ACHN (cell line): ENCODE measurements around the gene RGS3.
"Not testable (repeated sequence)": the region's sequence is repeated elsewhere in the genome, so short reads cannot be mapped to it uniquely, and the experiment has no call there.

Experiments used
- DNase-seq: peaks from one replicate; pipeline ENCODE4 v3.0.0-alpha.2; 2015
- in situ Hi-C: cut with HindIII; loops from 2 replicates; pipeline ENCODE4 v1.10.0; 2017; ENCODE audit warnings: low sequenced_read_pairs, low pct_ligation_motif_present, low pct_unique_long_range_greater_than_20kb

Gene RGS3

DNA sequence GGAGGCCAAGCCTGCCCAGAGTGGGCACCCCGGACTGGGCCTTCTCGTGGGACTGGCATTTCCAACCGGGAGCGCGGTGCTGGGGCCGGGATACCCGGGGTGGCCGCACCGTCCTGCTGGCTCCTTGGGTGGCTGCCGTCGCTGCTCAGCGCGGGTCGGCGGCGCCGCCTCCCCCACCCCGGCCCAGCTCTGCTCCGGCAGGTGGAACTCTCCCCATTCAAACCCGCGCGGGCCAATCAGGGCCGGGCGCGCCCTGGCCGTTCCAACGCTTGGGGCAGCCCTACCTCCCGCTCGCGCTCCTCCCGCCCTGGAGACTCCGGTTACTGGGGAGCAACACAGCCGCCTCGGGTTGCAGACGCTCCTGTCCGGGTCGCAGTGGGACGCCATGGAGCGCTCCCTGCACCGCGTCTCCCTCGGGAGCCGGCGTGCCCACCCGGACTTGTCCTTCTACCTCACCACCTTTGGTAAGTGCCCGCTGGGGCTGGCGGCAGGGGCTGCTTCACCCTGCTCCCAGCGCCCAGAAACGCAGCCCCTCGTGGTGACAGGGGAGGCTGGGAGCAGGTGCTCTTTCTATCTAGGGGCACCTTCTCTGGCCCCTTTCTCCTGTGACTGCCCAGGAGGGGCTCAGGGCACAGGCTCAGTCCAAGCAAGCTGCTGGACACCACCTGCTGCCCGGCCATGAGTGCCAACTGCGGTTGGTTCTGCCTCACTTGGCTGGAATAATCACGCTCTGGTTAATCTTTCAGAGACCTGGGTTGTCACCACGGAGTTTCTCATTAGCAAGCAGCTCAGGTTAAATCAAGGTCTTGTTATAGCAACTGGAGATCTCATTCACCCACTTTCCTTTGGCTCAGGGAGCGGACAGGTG, at the start of gene RGS3:
TSS of gene RGS3 (plus strand) at position 310 of the 868 bp plus-strand sequence. CDS start at position 386, 76 bp downstream.
- DNase-seq: peak; percentile 86
- in situ Hi-C loops: no loop called here

DNA sequence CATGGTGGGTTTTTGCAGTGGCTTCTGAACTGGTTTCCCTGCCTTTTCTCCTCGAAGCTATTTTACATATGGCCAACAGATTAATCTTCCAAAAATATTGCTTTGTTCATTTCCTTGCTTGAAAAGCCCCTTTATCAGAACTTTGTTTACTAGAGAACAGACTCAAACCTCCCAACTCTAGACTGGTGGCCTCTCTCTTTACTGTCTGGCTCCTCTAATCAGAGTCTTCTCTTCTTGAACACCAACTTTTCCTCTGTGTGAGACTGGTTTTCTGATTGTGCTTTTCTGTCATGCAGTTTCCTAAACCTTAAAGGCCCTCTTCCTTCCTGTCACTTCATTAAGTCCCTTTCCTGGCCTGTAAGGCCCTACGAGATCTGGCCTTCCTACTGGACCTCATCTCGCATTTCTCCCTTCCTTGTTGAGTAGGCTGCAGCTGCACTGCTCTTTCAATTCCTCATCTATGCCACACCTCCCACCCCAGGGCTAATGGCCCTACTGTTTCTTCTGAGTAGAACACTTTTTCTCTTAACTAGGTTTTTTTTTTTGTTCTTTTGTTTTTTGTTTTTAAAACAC, 47.3 kb upstream of the RGS3 start:
- in situ Hi-C loops: no loop called here
- no peak for DNase-seq

DNA sequence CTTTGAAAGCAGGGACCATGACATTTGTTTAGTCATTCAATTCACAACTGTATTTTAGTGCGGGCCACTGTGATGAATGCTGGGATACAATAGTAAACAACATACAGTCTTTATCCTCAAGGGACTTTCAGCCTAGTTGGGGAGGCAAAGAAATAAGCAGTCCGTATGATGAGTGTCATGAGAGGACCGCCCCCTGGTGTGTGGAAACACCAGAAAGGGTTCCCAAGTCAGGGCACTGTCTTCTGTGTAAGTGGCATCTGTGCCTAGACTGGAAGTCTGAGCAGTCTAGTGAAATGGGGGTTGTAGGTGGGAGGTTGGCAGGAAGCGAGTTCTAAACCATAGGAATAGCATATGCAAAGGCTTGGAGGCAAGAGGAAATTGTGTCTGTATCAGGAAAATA, 46.2 kb upstream of the RGS3 start:
- in situ Hi-C loops: no loop called here
- DNase-seq: no peak

DNA sequence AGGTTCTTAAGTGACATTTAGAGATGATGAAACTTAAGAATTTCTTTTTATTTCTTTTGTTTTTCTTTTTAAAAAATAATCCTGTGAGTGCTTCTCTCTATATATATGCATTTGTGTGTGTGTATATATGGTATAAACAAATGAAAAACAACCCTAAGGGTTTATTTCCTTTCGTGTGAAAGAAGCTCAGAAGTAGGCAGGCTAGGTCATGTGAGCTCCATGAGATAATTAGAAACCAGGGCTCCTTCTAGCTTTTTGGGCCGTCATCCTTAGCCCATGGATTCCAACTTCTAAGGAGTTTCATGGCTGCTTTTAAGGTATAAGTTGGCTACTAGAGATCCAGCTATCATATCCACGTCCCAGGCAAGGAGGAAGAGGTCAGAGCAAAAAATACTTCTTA, 41.8 kb upstream of the RGS3 start:
- DNase-seq: no peak
- in situ Hi-C loops: no loop called here

DNA sequence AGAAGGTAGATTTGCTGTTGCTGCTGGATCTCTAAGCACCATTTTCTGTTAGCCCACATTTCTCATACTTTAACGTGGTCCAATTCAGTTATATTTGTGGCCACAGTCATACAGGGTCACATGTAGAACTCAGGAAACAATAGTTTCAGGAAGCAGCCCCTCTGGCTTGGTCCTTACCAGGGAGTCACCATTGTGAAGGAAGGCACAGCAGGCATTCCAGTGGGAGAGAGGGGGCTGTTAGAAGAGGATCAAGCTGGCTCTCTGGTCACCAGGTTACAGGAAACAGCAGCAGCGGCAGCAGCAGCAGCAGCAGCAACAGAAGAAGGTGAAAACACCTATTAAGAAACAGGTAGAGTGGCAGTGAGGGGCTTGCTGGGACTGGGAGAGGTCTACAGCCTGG, 38.5 kb upstream of the RGS3 start:
- DNase-seq: no peak
- in situ Hi-C loops: no loop called here

DNA sequence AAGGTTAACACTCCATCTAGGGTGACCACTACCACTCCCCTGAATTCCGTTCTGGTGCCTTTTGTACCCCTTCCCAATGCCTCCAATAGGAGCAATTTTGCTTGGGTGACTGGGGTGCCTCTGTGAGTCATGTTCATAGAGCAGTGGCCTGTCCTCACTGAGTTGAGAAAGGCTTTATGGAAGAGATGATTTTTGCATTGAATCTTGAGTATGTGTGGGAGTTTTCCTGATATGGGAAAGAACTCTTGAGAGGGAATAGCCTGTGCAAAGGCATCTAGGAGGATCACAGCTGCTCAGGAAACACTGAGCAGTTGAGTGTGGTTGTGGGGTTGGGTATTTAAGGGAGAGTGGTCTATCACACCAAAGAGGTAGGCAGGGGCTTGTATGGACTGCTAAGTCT, 36.8 kb upstream of the RGS3 start:
- in situ Hi-C loops: no loop called here

DNA sequence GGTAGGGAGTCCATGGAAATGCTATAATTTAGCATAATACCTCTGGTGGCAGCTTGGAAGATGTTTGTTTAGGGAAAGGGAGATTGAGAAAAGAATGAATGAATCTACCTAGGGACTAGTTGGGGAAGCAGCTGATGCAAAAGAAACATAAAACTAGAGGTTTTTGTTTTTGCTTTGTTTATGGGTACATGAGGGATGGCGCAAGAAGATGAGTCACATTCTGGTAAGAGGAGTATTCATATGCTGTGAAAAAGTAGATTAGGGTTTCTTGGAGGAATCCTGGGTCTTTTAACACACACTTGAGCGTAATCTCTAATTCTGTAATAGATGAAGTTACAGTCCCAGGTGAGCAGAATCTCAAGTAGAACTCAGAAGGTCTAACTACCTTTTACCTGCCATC, 35.9 kb upstream of the RGS3 start:
- in situ Hi-C loops: no loop called here
- DNase-seq: no peak

More for the DNA sequence above, 36.8 kb upstream of the RGS3 start:
- DNase-seq: no peak

DNA sequence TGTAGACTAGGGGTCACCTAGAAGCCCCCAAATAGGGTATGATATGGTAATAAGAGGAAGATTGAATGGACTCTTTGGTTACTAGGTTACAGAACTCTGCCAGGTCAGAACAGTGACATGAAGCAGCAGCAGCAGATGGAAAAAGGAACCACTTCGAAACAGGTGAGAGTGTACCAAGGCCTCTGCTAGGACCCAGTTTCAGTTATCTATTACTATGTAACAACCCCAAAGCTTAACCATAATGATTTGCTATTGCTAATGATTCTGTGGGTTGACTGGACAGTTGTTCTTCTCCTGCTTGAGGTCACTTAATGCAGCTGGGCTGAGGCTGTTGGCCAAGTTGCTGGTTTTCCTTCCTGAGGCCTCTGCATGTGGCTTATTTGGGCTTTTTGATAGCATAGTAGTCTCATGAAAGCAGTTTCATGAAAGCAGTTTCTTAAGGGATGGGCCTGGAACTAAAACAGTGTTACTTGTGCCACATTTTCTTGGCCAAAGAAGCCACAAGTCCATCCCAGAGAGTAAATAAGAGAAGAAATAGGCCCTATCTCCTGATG, 35.4 kb upstream of the RGS3 start:
- in situ Hi-C loops: no loop called here
- DNase-seq: no peak

DNA sequence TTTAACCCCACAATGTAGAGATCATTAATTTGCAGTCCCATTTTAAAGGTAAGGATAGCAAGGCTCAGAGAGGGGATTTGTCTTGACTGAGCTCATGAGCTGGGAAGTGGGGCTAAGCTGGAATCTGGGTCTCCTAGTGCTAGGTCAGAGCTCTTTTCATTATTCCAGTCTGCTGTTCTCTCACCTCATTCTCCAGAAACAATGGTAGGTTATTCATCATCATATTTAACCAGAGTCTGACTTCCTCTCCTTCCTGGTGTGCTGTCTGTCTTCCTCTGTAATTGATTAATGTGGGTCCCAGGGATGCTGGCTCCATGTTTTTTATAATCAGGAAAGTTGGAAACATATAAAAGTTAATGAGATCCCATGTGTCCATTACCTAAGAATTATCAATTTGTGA, 32.3 kb upstream of the RGS3 start:
- in situ Hi-C loops: no loop called here
- no peak for DNase-seq

DNA sequence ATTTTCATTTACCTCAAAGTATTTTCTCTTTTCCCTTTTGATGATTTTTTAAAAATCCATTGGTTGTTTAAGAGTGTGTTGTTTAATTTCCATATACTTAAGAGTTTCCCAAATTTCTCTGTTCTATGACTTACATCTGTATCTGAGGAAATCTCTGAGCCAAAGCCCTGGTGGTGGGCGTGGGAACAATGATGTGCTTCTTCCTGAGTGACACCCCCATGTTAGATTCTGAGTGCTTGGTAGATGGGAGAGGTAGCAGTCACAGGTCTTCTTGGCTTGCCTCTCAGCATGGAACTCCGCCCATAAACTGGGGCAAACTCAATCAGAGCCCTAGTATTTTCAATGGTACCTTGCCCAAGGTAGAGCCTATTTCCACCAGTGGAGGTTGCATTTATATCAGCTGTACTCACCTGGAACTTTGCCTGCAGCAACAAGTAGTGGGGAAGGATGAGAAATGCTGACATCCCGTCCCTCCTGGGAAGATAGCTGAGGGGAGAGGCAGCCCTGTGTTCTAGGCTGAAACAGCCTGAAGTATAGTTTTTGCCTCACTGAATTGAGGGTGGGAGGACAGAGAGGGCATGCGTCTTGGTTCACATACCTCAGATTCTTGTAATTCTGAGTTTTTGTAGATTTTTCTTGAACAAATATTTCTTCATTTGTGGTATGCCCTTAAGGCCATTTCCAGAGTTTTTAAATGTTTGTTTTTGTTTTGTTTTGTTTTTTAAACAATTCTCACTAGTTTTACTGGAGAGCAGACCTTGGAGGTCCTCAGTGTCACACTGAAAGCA, 26.6 kb upstream of the RGS3 start:
- DNase-seq: no peak
- in situ Hi-C loops: no loop called here

DNA sequence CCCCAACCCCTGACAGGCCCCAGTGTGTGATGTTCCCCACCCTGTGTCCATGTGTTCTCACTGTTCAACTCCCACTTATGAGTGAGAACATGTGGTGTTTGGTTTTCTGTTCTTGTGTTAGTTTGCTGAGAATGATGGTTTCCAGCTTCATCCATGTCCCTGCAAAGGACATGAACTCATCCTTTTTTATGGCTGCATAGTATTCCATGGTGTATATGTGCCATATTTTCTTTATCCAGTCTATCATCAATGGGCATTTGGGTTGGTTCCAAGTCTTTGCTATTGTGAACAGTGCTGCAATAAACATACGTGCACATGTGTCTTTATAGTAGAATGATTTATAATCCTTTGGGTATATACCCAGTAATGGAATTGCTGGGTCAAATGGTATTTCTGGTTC, 25.8 kb upstream of the RGS3 start:
- DNase-seq, in situ Hi-C loops: not testable (repeated sequence)

DNA sequence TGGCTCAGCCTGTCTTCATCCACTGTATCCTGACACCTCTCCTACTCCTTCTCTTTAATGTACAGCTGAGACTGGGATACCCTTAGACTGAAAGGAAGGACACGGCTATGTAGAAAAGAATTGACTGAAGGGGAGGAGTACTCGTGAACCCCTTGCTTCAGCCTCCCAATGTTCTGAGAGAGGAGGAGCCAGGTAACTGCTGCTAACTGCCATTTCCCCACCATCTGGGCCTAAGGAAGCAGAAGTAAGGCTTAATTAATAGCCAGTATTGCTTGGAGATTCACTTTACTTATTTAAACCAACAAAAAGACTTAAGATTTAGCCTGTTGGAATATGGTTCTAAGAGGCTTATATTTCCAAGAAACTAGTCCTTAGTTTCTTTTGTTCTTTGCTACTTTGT, 18.8 kb upstream of the RGS3 start:
- in situ Hi-C loops: no loop called here
- no peak for DNase-seq

DNA sequence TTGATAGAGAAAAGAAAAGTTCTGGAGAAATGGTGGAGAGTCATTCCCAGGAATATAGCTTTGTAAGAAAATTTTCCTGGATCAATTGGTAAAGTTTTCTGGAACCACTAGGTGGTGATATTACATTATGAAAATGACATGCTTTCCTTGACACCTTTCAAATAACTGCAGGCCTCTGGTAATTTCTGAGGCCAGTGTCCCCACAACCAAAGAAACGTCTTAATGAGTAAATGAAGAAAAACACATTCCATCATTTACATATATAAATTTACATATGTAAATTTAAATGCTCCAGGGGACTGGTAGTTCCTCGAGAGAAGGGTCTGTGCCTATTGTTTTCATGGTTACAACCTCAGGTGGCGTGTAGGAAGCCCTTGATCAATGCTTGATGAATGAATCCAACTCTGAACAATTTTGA, 17.2 kb upstream of the RGS3 start:
- DNase-seq: peak; percentile 59
- in situ Hi-C loops: no loop called here

DNA sequence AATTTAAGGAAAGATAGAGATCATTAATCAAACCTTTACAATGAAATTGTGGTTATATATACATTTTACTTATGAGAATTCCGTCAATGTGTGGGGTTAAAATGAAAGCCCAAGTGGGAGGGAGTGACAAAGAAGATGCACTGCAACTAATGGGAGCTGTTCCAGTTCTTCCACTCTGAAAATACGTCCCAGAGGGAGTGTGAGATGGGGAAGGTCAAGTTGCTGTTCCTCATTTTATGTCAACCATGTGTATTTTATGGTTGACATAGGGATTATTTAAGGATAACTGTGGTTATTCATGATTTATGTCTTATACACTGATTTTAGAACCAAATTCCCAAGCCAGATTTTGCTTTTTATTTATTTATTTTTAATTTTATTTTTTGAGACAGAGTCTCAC, 14.2 kb upstream of the RGS3 start:
- no peak for DNase-seq
- in situ Hi-C loops: no loop called here

DNA sequence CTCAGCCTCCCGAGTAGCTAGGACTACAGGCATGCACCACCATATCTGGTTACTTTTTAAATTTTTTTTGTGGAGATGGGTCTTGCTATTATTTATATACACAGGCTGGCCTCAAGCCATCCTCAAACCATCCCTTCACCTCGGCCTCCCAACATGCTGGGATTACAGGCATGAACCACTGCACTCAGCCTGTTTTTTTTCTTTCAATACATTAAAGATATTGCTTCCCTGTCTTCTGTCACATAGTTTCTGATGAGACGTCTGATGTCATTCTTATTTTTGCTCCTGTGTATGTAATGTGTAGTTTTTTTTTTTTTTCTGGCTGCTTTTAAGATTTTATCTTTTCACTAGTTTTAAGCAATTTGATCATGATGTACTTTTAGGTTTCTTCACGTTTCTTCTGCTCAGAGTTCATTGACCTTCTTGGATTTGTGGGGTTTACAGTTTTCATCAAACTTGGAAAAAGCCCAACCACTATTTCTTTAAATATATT, 11.4 kb upstream of the RGS3 start:
- DNase-seq: no peak
- in situ Hi-C loops: no loop called here

DNA sequence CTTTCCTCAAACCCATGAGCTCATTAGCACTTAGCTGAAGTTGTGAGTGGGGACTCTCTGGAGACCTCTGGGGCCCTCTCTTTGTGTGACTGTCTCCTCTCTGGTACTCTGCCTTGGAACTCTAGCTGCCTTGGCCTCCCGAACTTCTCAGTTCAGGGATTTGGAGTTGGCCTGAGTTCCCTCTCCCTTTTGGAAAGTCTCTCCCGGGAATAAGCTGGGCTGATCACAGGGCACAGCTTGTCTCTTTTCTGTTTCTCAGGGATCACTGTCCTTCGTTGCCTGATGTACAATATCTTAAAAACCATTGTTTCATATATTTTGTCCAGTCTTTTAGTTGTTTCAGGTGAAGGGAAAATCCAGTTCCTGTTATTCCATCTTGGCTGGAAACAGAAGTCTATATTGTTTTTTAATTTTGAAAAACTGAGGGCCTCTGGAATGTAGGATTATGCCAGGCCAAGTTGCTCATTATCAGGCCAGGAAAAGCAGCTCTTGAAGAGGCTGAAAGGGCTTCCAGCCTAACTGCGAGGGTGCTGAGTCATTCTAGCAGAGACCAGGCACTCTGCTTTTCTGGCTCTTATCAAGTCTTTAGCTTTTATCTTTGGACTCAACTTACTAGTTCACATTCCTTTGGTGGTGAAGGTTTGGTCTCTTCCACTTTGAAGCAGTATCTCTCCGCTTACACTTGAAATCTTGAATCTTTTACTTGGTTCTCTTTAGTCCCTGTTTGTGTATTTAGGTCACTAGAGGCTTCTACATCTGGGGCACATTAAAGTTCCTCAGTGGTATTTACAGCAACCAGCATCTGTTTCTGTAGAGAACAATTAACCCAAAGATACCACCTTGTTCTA, 8.4 kb upstream of the RGS3 start:
- in situ Hi-C loops: no loop called here
- DNase-seq: peak; percentile 71

DNA sequence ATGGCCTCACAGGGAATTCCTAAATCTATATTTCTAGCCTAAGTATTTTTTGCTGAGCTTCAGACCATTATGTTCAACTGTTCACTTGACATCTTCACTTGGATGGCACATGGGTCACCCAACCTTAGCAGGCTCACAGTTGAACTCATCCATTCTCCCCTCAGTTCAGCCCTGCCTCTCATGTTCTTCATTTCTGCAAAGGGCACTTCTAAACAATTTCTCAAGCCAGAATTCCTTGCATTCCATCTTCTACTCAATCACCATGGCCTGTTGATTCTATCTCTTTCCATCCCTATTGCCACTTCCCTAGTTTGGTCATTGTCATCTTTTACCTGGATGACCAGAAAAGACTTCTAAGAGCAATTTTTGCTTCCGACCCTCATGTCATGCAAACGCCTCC, 7.3 kb upstream of the RGS3 start:
- in situ Hi-C loops: no loop called here
- peak; percentile 38 for DNase-seq

DNA sequence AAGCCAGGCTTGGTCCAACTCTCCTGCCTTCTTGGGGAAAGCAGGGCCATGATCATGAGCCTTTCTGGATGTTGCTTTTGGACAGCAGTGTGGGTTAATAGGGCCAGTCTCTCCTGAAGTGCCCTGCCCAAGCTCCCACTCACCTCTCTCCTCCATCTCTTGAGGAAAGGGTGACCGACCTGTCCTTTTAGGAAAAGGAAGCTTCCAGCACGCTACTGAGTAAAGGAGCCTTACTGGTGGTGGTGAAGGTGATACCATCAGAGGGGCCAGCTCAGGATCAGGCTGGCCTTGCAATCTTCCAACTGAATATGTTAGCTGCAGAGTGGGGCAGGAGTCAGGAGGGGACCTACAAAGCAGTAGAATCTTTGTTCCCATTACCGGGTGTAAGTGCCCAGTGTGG, 2.2 kb upstream of the RGS3 start:
- in situ Hi-C loops: no loop called here
- no peak for DNase-seq
